GM23338 (cell line): Measurements from ENCODE around the gene SCOC. TPM values are rescaled to one million over a fixed set of nuclear protein-coding genes. Genes with fewer than 3 reads are reported as not detected.

ENCODE experiments used
- ATAC-seq: fragments of 200-7000 bp; cut with Tn5 transposase; 3 replicates; pipeline ENCODE4 v1.9.1; 2020
- DNase-seq: peaks from one replicate; pipeline ENCODE4 v3.0.0-alpha.2; 2015; ENCODE audit warnings: low spot score
- H2AFZ ChIP-seq: fragments of 200-600 bp; sonication (generic); 2 replicates; pipeline ENCODE4 v1.8.0; 2016; ENCODE audit warnings: antibody characterized with exemption, mild to moderate bottlenecking, moderate library complexity
- H3F3A ChIP-seq: fragments of 200-600 bp; sonication (generic); replicated peaks from 2 replicates; pipeline ENCODE4 v1.8.0; 2017; ENCODE audit warnings: antibody characterized with exemption, mixed run types, low read depth
- H3K27ac ChIP-seq: fragments of 200-600 bp; sonication (generic); 2 replicates; pipeline ENCODE4 v1.6.1; 2016; ENCODE audit warnings: low read depth
- H3K27me3 ChIP-seq: fragments of 200-600 bp; sonication (generic); 2 replicates; pipeline ENCODE4 v1.8.0; 2016; ENCODE audit warnings: mild to moderate bottlenecking, mixed run types, moderate library complexity; ENCODE audit not compliant: insufficient read depth
- H3K36me3 ChIP-seq: fragments of 200-600 bp; sonication (generic); 2 replicates; pipeline ENCODE4 v1.8.0; 2016; ENCODE audit warnings: mild to moderate bottlenecking; ENCODE audit not compliant: insufficient read depth
- H3K4me1 ChIP-seq: fragments of 200-600 bp; sonication (generic); 2 replicates; pipeline ENCODE4 v1.8.0; 2016; ENCODE audit warnings: mild to moderate bottlenecking, moderate library complexity; ENCODE audit not compliant: insufficient read depth
- H3K4me2 ChIP-seq: fragments of 200-600 bp; sonication (generic); 2 replicates; pipeline ENCODE4 v1.7.1; 2017; ENCODE audit warnings: mixed run types
- H3K4me3 ChIP-seq: fragments of 200-600 bp; sonication (generic); 2 replicates; pipeline ENCODE4 v1.6.1; 2016; ENCODE audit warnings: mixed run types
- H3K79me2 ChIP-seq: fragments of 200-600 bp; sonication (generic); replicated peaks from 2 replicates; pipeline ENCODE4 v1.8.0; 2017; ENCODE audit warnings: mild to moderate bottlenecking; ENCODE audit not compliant: insufficient read depth
- H3K9me2 ChIP-seq: fragments of 200-600 bp; sonication (generic); 2 replicates; pipeline ENCODE4 v1.8.0; 2017; ENCODE audit not compliant: insufficient read depth
- H4K20me1 ChIP-seq: fragments of 200-600 bp; sonication (generic); replicated peaks from 2 replicates; pipeline ENCODE4 v1.8.0; 2017; ENCODE audit warnings: mild to moderate bottlenecking; ENCODE audit not compliant: insufficient read depth
- H3K27ac Mint-ChIP-seq: 2 replicates; pipeline ENCODE4 v1.8.0; 2020; ENCODE audit warnings: inconsistent platforms, mild to moderate bottlenecking, moderate library complexity, mixed read lengths
- H3K27me3 Mint-ChIP-seq: 3 replicates; pipeline ENCODE4 v1.8.0; 2022; ENCODE audit warnings: low read depth, mild to moderate bottlenecking, moderate library complexity, mixed read lengths, inconsistent platforms; ENCODE audit not compliant: insufficient read depth, poor library complexity
- H3K36me3 Mint-ChIP-seq: 3 replicates; pipeline ENCODE4 v1.8.0; 2021; ENCODE audit warnings: low read depth, mild to moderate bottlenecking, inconsistent platforms, moderate library complexity, mixed read lengths
- H3K4me1 Mint-ChIP-seq: 3 replicates; pipeline ENCODE4 v1.8.0; 2020; ENCODE audit warnings: mild to moderate bottlenecking, inconsistent platforms, mixed read lengths
- H3K4me3 Mint-ChIP-seq: 3 replicates; pipeline ENCODE4 v1.8.0; 2021; ENCODE audit warnings: moderate library complexity, mild to moderate bottlenecking, inconsistent platforms, mixed read lengths
- H3K9me3 Mint-ChIP-seq: 3 replicates; pipeline ENCODE4 v1.8.0; 2020; ENCODE audit warnings: moderate library complexity, mild to moderate bottlenecking, inconsistent platforms, mixed read lengths
- CTCF ChIP-seq, 2 experiments: fragments of 200-600 bp in 1 of 2; sonication (generic) in 1 of 2; conservative IDR thresholded peaks; 2 replicates each; pipeline versions ENCODE4 v1.5.1 to v1.6.1; 2016 to 2017; ENCODE audit warnings: antibody characterized with exemption in 2 of 2, low read depth in 2 of 2, mild to moderate bottlenecking in 2 of 2, moderate library complexity in 1 of 2
- ETS1 ChIP-seq: IDR thresholded peaks from 2 replicates; pipeline ENCODE4 v1.6.1; 2016; ENCODE audit warnings: antibody characterized with exemption
- EZH2 ChIP-seq: fragments of 200-600 bp; sonication (generic); IDR thresholded peaks from one replicate; pipeline ENCODE4 v1.8.0; 2017; ENCODE audit warnings: antibody characterized with exemption, mild to moderate bottlenecking, low read depth; ENCODE audit not compliant: unreplicated experiment
- EZH2phosphoT487 ChIP-seq: fragments of 200-600 bp; sonication (generic); IDR thresholded peaks from one replicate; pipeline ENCODE4 v1.8.1; 2018; ENCODE audit warnings: antibody characterized with exemption; ENCODE audit not compliant: unreplicated experiment
- JUNB ChIP-seq: IDR thresholded peaks from one replicate; pipeline ENCODE4 v1.6.1; 2016; ENCODE audit warnings: antibody characterized with exemption; ENCODE audit not compliant: unreplicated experiment
- NANOG ChIP-seq: IDR thresholded peaks from 2 replicates; pipeline ENCODE4 v1.6.1; 2016; ENCODE audit warnings: antibody characterized with exemption, borderline replicate concordance
- POLR2AphosphoS5 ChIP-seq: IDR thresholded peaks from 2 replicates; pipeline ENCODE4 v1.6.1; 2016; ENCODE audit warnings: antibody characterized with exemption, low read depth
- REST ChIP-seq: IDR thresholded peaks from one replicate; pipeline ENCODE4 v1.6.1; 2018; ENCODE audit warnings: antibody characterized with exemption; ENCODE audit not compliant: unreplicated experiment
- STAT1 ChIP-seq: IDR thresholded peaks from one replicate; pipeline ENCODE4 v1.6.1; 2016; ENCODE audit warnings: antibody characterized with exemption; ENCODE audit not compliant: unreplicated experiment
- ZNF114 ChIP-seq: fragments of 250-450 bp; sonication (Bioruptor Pico); IDR thresholded peaks from 2 replicates; pipeline ENCODE4 v1.5.0; 2020; ENCODE audit warnings: mild to moderate bottlenecking, moderate library complexity
- ZNF462 ChIP-seq: fragments of 250-450 bp; sonication (Bioruptor Pico); IDR thresholded peaks from 2 replicates; pipeline ENCODE4 v1.5.0; 2020; ENCODE audit warnings: mild to moderate bottlenecking, moderate library complexity
- polyA plus RNA-seq: library from polyadenylated mRNA; unstranded; fragments of >200 nt; fragmentation: Nextera tagmentation; extraction: Ambion mirVana; gene quantifications from 2 replicates; pipeline ENCODE4 v1.2.1, GENCODE V29; 2016
- total RNA-seq: library from RNA; depleted of rRNA; stranded (reverse); fragments of >200 nt; shearing (Covaris generic); gene quantifications from 2 replicates; pipeline ENCODE4 v1.2.3, GENCODE V29; 2014

The SCOC gene
- total and polyA plus RNA-seq, 2 experiments from 2014 or later: 47.2 to 59.5 TPM

- Mint-ChIP-seq H3K36me3 (no peaks in the 10 kb centered on the region), H3K27me3 (peaks cover 2% of the 10 kb centered on the region), H3K9me3 (no peaks in the 10 kb centered on the region), H3K27ac (no peak overlapping the region), H3K4me3 (no peak overlapping the region), H3K4me1 (peaks cover 24% of the 10 kb centered on the region)
- Histone ChIP-seq H3F3A (no peaks in the 10 kb centered on the region), H3K4me3 (no peak overlapping the region), H3K4me2 (no peak overlapping the region), H3K4me1 (peaks cover 14% of the 10 kb centered on the region), H2AFZ (no peak overlapping the region), H3K79me2 (no peaks in the 10 kb centered on the region), H3K27me3 (no peaks in the 10 kb centered on the region), H4K20me1 (no peaks in the 10 kb centered on the region), H3K9me2 (no peaks in the 10 kb centered on the region), H3K36me3 (no peaks in the 10 kb centered on the region), H3K27ac (no peak overlapping the region)
- DNase-seq: no peak
- no peak for TF ChIP-seq ETS1
- no peak for TF ChIP-seq ZNF462 (CRISPR knock-in tag)
- TF ChIP-seq ZNF114 (CRISPR knock-in tag): no peak
- no peak for TF ChIP-seq STAT1
- TF ChIP-seq JUNB: no peak
- TF ChIP-seq NANOG: no peak
- TF ChIP-seq EZH2phosphoT487: no peak
- TF ChIP-seq REST: no peak
- TF ChIP-seq CTCF (conservative IDR thresholded peaks at IDR 0.05; ENCODE audit: low read depth in 2 of 2): no peak
- no peak for TF ChIP-seq EZH2
- TF ChIP-seq POLR2AphosphoS5: no peak
- no peak for ATAC-seq
Observed at GRCh38 chr4:140351093-140352075, 22.1 kb upstream of the SCOC start.
